ENCODE results near the gene NAE1.

- no peak for TF ChIP-seq CTCF (IDR thresholded peaks at IDR 0.05)
- no peak for TF ChIP-seq ZNF281 (CRISPR knock-in tag; IDR thresholded peaks at IDR 0.05)
- no peak for TF ChIP-seq NR3C1 (CRISPR knock-in tag; conservative IDR thresholded peaks at IDR 0.05; ENCODE audit: low read depth)
- TF ChIP-seq USF2 (CRISPR knock-in tag; IDR thresholded peaks at IDR 0.05), result no peak
- no peak for TF ChIP-seq HMGXB4 (CRISPR knock-in tag; IDR thresholded peaks at IDR 0.05)
- no peak for TF ChIP-seq ZBTB21 (CRISPR knock-in tag; IDR thresholded peaks at IDR 0.05; ENCODE audit: borderline replicate concordance)
- TF ChIP-seq ESRRA (CRISPR knock-in tag; IDR thresholded peaks at IDR 0.05; ENCODE audit: borderline replicate concordance), result no peak
- no peak for TF ChIP-seq ZNF263 (CRISPR knock-in tag; IDR thresholded peaks at IDR 0.05; ENCODE audit: low read depth)
- no peak for TF ChIP-seq USF1 (CRISPR knock-in tag; IDR thresholded peaks at IDR 0.05)
- TF ChIP-seq PRRX2 (CRISPR knock-in tag; IDR thresholded peaks at IDR 0.05), result no peak
These were observed 19.5 kb upstream of the NAE1 start for GRCh38 chr16:66850115-66850815.
